CD4-positive, alpha-beta memory T cell (primary cell): Measurements from ENCODE around the gene HELZ. TPM values are rescaled to one million over a fixed set of nuclear protein-coding genes. Genes with fewer than 3 reads are reported as not detected.

Experiments used
- CTCF ChIA-PET: fragments of 350-600 bp; sonication (Branson Sonifier 250); formaldehyde crosslinking; loops from one replicate; lab custom pipeline; 2021; ENCODE audit warnings: inconsistent platforms; ENCODE audit not compliant: partially characterized antibody; lab: Charles Lee
- POLR2A ChIA-PET: fragments of 350-600 bp; sonication (Branson Sonifier 250); formaldehyde crosslinking; loops from one replicate; lab custom pipeline; 2021; ENCODE audit not compliant: partially characterized antibody; lab: Charles Lee
- DNase-seq, 5 donors: peaks; one replicate each; pipeline versions ENCODE4 v3.0.0 to v3.0.0-alpha.2; 2020 to 2022; ENCODE audit warnings: mixed read lengths in 1 of 5
- H3K27ac ChIP-seq: one replicate; pipeline ENCODE4 v1.7.0; 2013; ENCODE audit warnings: low read depth, low read length
- H3K27me3 ChIP-seq: 2 replicates; pipeline ENCODE4 v1.7.0; 2013; ENCODE audit warnings: mild to moderate bottlenecking, low read length, moderate library complexity; ENCODE audit not compliant: insufficient read depth
- H3K36me3 ChIP-seq: 2 replicates; pipeline ENCODE4 v1.7.0; 2013; ENCODE audit warnings: mild to moderate bottlenecking, low read length, moderate library complexity; ENCODE audit not compliant: insufficient read depth
- H3K4me1 ChIP-seq: 2 replicates; pipeline ENCODE4 v1.7.0; 2013; ENCODE audit warnings: mild to moderate bottlenecking, low read length, moderate library complexity; ENCODE audit not compliant: insufficient read depth
- H3K4me3 ChIP-seq, 2 donors: one replicate each; pipeline ENCODE4 v1.7.0; 2013; ENCODE audit warnings: low read length in 2 of 2, mild to moderate bottlenecking in 1 of 2
- H3K9me3 ChIP-seq, 2 donors: one replicate each; pipeline ENCODE4 v1.7.0; 2013; ENCODE audit warnings: low read length in 2 of 2, control low read depth in 1 of 2; ENCODE audit not compliant: control insufficient read depth in 1 of 2
- H3K27ac Mint-ChIP-seq, 7 donors: one replicate each; pipeline ENCODE4 v1.8.0; 2020 to 2021; ENCODE audit warnings: mixed read lengths in 7 of 7, mild to moderate bottlenecking in 6 of 7, inconsistent platforms in 3 of 7, moderate library complexity in 3 of 7
- H3K27me3 Mint-ChIP-seq, 2 donors: one replicate each; pipeline ENCODE4 v1.8.0; 2020 to 2021; ENCODE audit warnings: mixed read lengths in 2 of 2
- H3K36me3 Mint-ChIP-seq, 2 donors: one replicate each; pipeline ENCODE4 v1.8.0; 2020 to 2021; ENCODE audit warnings: mixed read lengths in 2 of 2, inconsistent platforms in 1 of 2, mild to moderate bottlenecking in 1 of 2
- H3K4me1 Mint-ChIP-seq, 4 donors: one replicate each; pipeline ENCODE4 v1.8.0; 2020 to 2021; ENCODE audit warnings: mixed read lengths in 4 of 4, mild to moderate bottlenecking in 1 of 4
- H3K4me3 Mint-ChIP-seq, 8 donors: one replicate each; pipeline ENCODE4 v1.8.0; 2020 to 2021; ENCODE audit warnings: mixed read lengths in 8 of 8, mild to moderate bottlenecking in 7 of 8, moderate library complexity in 6 of 8, inconsistent platforms in 3 of 8
- H3K9me3 Mint-ChIP-seq, 8 donors: one replicate each; pipeline ENCODE4 v1.8.0; 2020 to 2021; ENCODE audit warnings: mixed read lengths in 8 of 8, mild to moderate bottlenecking in 5 of 8, inconsistent platforms in 3 of 8, moderate library complexity in 1 of 8
- intact Hi-C: fragments of 100-400 bp; cut with micrococcal nuclease; formaldehyde crosslinking; loops from one replicate; pipeline ENCODE4 v1.15.1; 2023
- polyA plus RNA-seq, 2 donors: library from polyadenylated mRNA; unstranded; fragments of 300-500 nt; fragmentation: Illumina TruSeq; gene quantifications; one replicate each; pipeline ENCODE4 v1.2.3, GENCODE V29; 2021
- total RNA-seq, 2 experiments: library from RNA; stranded (reverse); gene quantifications; one replicate each; pipeline ENCODE4 v1.2.3, GENCODE V29; 2021

HELZ gene
- total and polyA plus RNA-seq, 4 experiments from 2014 or later: 32.0 to 104 (median 86.4) TPM

DNA sequence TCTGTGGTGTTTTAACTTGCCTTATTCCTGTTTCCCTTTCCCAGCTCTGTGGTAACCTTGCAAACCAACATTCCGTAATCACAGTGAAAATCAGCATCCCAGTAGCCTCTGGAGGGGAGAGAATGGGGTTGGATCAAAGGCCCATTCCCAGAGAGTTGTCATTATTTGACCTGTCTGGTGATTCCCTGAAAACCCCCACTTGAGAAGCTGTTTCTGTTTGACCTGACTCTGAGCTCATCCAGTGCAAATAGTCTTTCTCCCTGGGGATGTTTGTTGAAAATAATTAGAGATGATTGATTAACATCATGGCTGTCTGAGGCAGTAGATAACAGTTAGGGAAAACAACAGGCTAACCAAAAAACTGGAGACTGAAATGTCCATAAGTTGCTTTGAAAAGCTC is 197.6 kb downstream of the HELZ start:
- H3K27ac ChIP-seq: no peak overlapping the region
- H3K27ac Mint-ChIP-seq: no peak overlapping the region
- POLR2A ChIA-PET: no interaction called here
- H3K4me3 ChIP-seq: no peak overlapping the region
- peaks cover 4 to 6% of the 10 kb centered on the region in 2 donors for H3K36me3 Mint-ChIP-seq
- H3K4me1 Mint-ChIP-seq: no peaks in the 10 kb centered on the region
- peaks cover 0 to 32% (median 26%) of the 10 kb centered on the region in 8 donors for H3K9me3 Mint-ChIP-seq
- no peak overlapping the region for H3K4me3 Mint-ChIP-seq
- no peaks in the 10 kb centered on the region for H3K36me3 ChIP-seq
- CTCF ChIA-PET: interaction anchor here (1.6 kb wide), 1 partner anchor 35 kb away, joined by 3 read pairs; no protein-coding TSS in a partner anchor
- intact Hi-C loops: no loop called here
- no peak for DNase-seq
- no peaks in the 10 kb centered on the region for H3K4me1 ChIP-seq
- H3K9me3 ChIP-seq: peaks cover 0 to 17% of the 10 kb centered on the region in 2 donors
- H3K27me3 ChIP-seq: no peaks in the 10 kb centered on the region
- no peaks in the 10 kb centered on the region for H3K27me3 Mint-ChIP-seq

DNA sequence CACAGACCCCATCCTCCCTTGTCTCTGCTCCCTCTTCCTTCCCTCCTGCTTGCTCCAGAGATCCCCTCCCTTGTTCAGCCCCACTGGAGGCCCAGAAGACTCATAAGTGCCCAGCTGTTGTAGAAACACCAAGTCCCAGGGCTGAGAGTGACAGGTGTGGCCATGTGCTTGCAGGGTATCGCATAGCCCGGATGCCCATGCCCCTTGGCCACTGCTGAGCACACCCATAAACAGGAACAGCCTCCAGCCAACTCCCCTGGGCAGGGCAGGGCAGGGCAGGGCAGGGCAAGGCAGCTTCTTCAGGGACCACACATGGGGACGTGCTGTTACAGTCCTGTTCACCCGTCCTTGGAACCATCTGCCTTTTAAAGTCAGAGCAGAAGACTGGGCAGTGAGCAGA is 198.6 kb downstream of the HELZ start:
- no peaks in the 10 kb centered on the region for H3K27me3 ChIP-seq
- H3K4me1 ChIP-seq: no peaks in the 10 kb centered on the region
- H3K27ac Mint-ChIP-seq: no peak overlapping the region
- H3K9me3 Mint-ChIP-seq: peaks cover 0 to 32% (median 26%) of the 10 kb centered on the region in 8 donors
- DNase-seq: no peak
- no peak overlapping the region for H3K4me3 ChIP-seq
- CTCF ChIA-PET: no interaction called here
- no peaks in the 10 kb centered on the region for H3K36me3 ChIP-seq
- no peaks in the 10 kb centered on the region for H3K4me1 Mint-ChIP-seq
- no peak overlapping the region for H3K27ac ChIP-seq
- POLR2A ChIA-PET: no interaction called here
- H3K4me3 Mint-ChIP-seq: no peak overlapping the region
- intact Hi-C loops: no loop called here
- no peaks in the 10 kb centered on the region for H3K27me3 Mint-ChIP-seq
- H3K36me3 Mint-ChIP-seq: peaks cover 4 to 6% of the 10 kb centered on the region in 2 donors
- peaks cover 0 to 17% of the 10 kb centered on the region in 2 donors for H3K9me3 ChIP-seq

DNA sequence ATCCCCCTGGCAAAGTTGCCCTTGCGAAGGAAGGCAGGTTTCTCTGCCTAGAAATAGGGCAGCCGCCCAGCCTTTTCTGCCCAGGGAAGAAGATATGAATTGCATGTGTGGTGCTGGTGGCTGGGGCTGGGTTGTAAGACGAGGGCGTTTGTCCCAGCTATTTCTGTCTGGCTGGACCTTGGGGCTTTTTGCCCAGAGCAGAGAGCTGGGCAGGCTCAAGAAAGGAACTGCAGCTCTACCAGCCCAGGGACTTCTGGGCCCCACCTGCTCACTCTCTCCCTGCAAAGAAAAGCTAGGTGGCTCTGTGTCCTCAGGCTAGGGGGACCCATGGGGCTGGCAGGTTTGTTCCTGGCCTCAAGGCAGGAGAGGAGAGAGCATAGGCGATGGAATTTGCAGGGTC is 200.1 kb downstream of the HELZ start:
- H3K36me3 Mint-ChIP-seq: peaks cover 4 to 6% of the 10 kb centered on the region in 2 donors
- POLR2A ChIA-PET: no interaction called here
- H3K27me3 Mint-ChIP-seq: no peaks in the 10 kb centered on the region
- intact Hi-C loops: no loop called here
- H3K4me3 ChIP-seq: no peak overlapping the region
- no peaks in the 10 kb centered on the region for H3K4me1 ChIP-seq
- H3K4me1 Mint-ChIP-seq: no peaks in the 10 kb centered on the region
- H3K27ac ChIP-seq: no peak overlapping the region
- CTCF ChIA-PET: no interaction called here
- no peaks in the 10 kb centered on the region for H3K36me3 ChIP-seq
- H3K4me3 Mint-ChIP-seq: no peak overlapping the region
- H3K27ac Mint-ChIP-seq: no peak overlapping the region
- peaks cover 2 to 32% (median 26%) of the 10 kb centered on the region in 8 donors for H3K9me3 Mint-ChIP-seq
- DNase-seq: no peak
- H3K9me3 ChIP-seq: peaks cover 0 to 17% of the 10 kb centered on the region in 2 donors
- H3K27me3 ChIP-seq: no peaks in the 10 kb centered on the region

DNA sequence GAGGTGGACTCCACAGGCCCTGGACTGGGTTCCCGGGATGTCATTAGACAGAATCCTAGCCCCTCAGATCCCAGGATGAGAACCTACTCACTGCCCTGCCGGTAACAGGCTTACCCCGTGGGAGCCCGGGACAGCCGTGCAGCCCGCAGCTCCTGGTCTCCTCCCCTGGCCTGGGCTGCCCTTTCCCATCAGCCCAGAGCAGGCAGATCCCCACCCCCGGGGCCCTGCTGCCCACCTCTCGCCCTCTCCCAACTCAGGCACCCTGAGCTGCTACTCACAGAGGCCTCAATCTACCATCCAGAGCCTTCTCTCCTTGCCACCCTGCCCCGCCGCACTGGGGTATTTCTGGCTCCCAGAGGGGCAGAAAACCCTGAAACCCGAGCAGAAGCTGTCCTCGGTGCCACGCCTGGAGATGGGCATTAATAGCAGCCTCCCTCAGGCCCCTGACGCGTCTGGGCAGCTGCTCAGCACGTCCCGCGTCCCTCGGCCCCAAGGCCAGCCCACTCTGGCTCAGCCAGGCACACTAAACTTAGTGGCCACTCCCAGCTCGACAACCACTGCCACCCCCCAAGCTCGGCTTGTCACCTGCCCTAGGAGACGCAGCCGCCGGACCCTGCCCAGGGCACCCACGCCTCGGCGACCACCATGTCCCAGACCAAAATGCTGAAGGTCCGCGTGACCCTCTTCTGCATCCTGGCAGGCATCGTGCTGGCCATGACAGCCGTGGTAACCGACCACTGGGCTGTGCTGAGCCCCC is 200.8 kb downstream of the HELZ start, which contains the start of gene CACNG1:
CACNG1 (plus strand) TSS at position 539 of the 757 bp plus-strand sequence; CDS start at position 646, 107 bp downstream.
- Histone ChIP-seq H3K27me3 (no peaks in the 10 kb centered on the region), H3K36me3 (no peaks in the 10 kb centered on the region), H3K4me1 (no peaks in the 10 kb centered on the region), H3K4me3 (no peak within 1 kb of the TSS), H3K9me3 (peaks cover 0 to 10% of the 10 kb centered on the region in 2 donors), H3K27ac (no peak within 1 kb of the TSS)
- H3K4me1 Mint-ChIP-seq: no peaks in the 10 kb centered on the region
- intact Hi-C loops: no loop called here
- DNase-seq: no peak
- H3K36me3 Mint-ChIP-seq: peaks cover 4 to 6% of the 10 kb centered on the region in 2 donors
- peaks cover 2 to 27% (median 22%) of the 10 kb centered on the region in 8 donors for H3K9me3 Mint-ChIP-seq
- H3K27me3 Mint-ChIP-seq: no peaks in the 10 kb centered on the region
- ChIA-PET POLR2A (no interaction called here), CTCF (no interaction called here)
- no peak within 1 kb of the TSS for H3K4me3 Mint-ChIP-seq
- H3K27ac Mint-ChIP-seq: no peak within 1 kb of the TSS

DNA sequence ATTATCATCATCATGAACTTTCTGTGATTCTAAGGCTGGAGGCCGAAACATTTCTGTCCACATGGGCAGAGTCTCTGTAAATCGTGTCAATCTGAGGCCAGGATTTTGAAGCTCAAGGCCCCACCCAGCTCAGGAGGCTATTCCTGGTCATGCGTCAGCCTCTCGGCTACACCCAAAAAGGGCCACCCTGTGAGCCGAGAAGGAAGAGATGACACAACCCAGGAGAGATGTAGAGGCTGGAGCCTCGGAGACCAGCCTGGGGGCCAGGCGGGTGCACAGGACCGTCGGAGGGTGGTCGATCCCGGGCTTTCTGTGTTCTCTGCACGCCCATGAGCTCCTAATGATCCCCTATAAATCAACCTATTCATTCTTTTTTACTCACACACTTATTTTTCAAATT is 201.7 kb downstream of the HELZ start:
- Mint-ChIP-seq H3K9me3 (peaks cover 0 to 18% (median 13%) of the 10 kb centered on the region in 8 donors), H3K4me3 (no peak overlapping the region), H3K36me3 (no peaks in the 10 kb centered on the region), H3K27me3 (peaks cover 0 to 2% of the 10 kb centered on the region in 2 donors), H3K27ac (no peak overlapping the region), H3K4me1 (no peaks in the 10 kb centered on the region)
- Histone ChIP-seq H3K4me3 (no peak overlapping the region), H3K36me3 (no peaks in the 10 kb centered on the region), H3K4me1 (no peaks in the 10 kb centered on the region), H3K27me3 (no peaks in the 10 kb centered on the region), H3K9me3 (peaks cover 0 to under 1% of the 10 kb centered on the region in 2 donors), H3K27ac (no peak overlapping the region)
- POLR2A ChIA-PET: no interaction called here
- CTCF ChIA-PET: no interaction called here
- no peak for DNase-seq
- intact Hi-C loops: no loop called here

DNA sequence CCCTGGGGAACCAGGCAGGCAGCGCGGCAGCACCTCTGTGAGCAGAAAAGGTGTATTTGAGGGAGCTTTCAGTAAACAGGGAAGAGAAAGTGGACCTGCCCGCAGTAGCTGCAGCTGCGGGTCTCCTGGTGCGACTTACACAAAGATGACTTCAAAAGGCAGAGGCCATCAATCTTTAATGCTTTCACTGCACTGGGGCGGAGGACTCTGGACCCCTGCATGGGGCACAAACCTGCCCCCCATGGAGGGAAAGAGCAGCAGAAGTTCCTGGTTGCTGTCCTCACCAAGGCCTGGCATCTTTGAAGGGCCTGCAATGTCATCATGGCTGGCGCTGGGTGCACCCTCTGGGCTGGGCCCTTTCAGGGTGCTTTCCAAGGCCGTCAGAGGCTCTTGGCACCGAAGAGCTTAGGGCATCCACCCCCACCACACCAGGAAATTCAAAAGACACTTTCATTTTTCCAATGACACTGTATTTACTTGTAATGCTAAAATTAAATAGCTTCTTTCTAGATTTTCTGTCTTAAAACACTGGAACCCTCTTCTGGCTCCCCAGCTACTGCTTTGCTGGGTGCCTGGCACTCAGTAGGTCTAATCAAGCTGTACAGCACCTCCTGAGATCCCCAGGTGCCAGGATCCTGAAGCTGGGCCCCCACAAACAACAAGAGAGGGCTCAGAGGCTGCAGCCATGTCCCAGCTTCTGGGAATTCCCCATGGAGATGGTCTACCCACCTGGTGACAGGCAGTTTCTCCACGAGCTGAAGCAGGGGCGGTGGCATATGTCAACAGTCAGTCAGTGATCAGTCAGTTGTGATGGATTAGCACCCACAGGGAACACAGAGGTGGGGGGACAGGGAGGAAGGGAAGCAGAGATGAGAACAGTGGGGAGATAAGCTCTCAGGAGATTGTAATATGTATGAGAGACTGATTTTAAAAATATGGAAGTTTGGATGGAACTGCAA is 202.8 kb downstream of the HELZ start:
- H3K36me3 ChIP-seq: no peaks in the 10 kb centered on the region
- Mint-ChIP-seq H3K9me3 (peaks cover 0 to 7% (median 3%) of the 10 kb centered on the region in 8 donors), H3K27me3 (peaks cover 0 to 2% of the 10 kb centered on the region in 2 donors), H3K4me3 (no peak overlapping the region), H3K27ac (no peak overlapping the region), H3K36me3 (no peaks in the 10 kb centered on the region), H3K4me1 (no peaks in the 10 kb centered on the region)
- H3K4me1 ChIP-seq: no peaks in the 10 kb centered on the region
- no peaks in the 10 kb centered on the region for H3K27me3 ChIP-seq
- CTCF ChIA-PET: no interaction called here
- H3K27ac ChIP-seq: no peak overlapping the region
- no peaks in the 10 kb centered on the region for H3K9me3 ChIP-seq
- intact Hi-C loops: no loop called here
- no peak overlapping the region for H3K4me3 ChIP-seq
- DNase-seq: no peak
- POLR2A ChIA-PET: no interaction called here

DNA sequence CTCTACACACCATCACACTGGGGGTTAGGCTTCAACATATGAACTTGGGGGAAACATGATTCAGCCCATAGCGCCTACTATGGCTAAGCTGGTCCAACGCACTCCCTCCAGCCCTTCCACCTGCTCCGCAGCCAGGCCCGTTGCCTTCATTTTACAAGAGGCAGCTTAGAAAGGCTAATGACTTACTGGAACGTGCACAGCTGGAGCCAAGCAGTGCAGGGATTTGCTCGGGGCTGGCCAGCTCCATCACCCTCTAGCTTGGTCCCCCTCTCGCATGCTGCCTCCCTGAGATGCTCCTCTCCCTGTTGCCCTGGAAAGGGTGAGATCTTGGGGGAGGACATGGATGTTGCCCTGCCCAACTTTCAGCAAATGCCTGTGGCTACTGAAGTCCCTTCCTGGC is 203.5 kb downstream of the HELZ start:
- Histone ChIP-seq H3K4me3 (no peak overlapping the region), H3K36me3 (no peaks in the 10 kb centered on the region), H3K27me3 (no peaks in the 10 kb centered on the region), H3K4me1 (no peaks in the 10 kb centered on the region), H3K9me3 (no peaks in the 10 kb centered on the region), H3K27ac (no peak overlapping the region)
- ChIA-PET CTCF (no interaction called here), POLR2A (no interaction called here)
- Mint-ChIP-seq H3K27me3 (peaks cover under 1 to 3% of the 10 kb centered on the region in 2 donors), H3K4me1 (no peaks in the 10 kb centered on the region), H3K9me3 (peaks cover 0 to 2% (median 0%) of the 10 kb centered on the region in 8 donors), H3K36me3 (no peaks in the 10 kb centered on the region), H3K4me3 (no peak overlapping the region), H3K27ac (no peak overlapping the region)
- intact Hi-C loops: no loop called here
- DNase-seq: no peak
